Activated naive CD8-positive, alpha-beta T cell treated with anti-CD3 and anti-CD28 coated beads, Interleukin-2, amount 50 U/mL, for 16 hours (primary cell): ENCODE results near the gene CSAG2.

Experiments used
- DNase-seq: peaks from one replicate; pipeline ENCODE4 v3.0.0-alpha.2; 2020; ENCODE audit warnings: low read depth, low spot score

Gene CSAG2

GRCh38 chrX:152663086-152663485 is 46.0 kb downstream of the CSAG2 start:
- no peak for DNase-seq

DNA sequence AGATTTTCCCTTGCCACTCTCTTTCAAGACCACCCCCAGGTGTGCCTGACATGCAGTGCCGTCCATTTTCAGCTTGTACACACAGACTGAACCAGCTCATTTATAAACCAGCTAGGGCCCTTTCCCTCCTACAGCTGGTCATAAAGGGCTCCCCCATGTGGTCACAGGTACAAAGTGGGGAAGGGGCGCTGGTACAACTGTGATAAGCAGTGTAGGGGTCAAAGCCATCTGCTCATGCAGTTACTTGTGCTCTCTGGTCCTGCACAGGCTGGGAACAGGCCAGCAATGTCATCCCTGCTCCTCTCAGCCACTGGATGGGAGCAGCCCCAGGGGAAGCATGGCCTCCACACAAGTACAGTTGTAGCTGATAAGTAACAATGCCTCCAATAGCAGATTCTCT is 50.8 kb downstream of the CSAG2 start:
- DNase-seq: no peak
